PC-3 (cell line): ENCODE measurements around the gene SDK1. TPM values are rescaled to one million over a fixed set of nuclear protein-coding genes. Genes with fewer than 3 reads are reported as not detected.

Experiments used
- ATAC-seq: fragments of 200-7000 bp; cut with Tn5 transposase; 2 replicates; pipeline ENCODE4 v1.9.1; 2020; ENCODE audit warnings: mild to moderate bottlenecking, moderate library complexity
- BruUV-seq: library from RNA; stranded (reverse); fragments of 400-500 nt; replicated peaks from 2 replicates; lab custom pipeline; 2021; lab: Mats Ljungman, UMichigan
- CTCF ChIA-PET: fragments of 300-600 bp; sonication (Branson Sonifier 250); formaldehyde crosslinking; loops from one replicate; lab custom pipeline; 2022; ENCODE audit warnings: antibody characterized with exemption; lab: Charles Lee
- POLR2A ChIA-PET: fragments of 300-600 bp; sonication (Branson Sonifier 250); formaldehyde crosslinking; loops from one replicate; lab custom pipeline; 2022; ENCODE audit warnings: antibody characterized with exemption; ENCODE audit not compliant: unreplicated experiment; lab: Charles Lee
- DNase-seq: peaks from one replicate; pipeline ENCODE4 v3.0.0-alpha.2; 2015
- H2AFZ ChIP-seq: fragments of 300-600 bp; sonication (generic); 2 replicates; pipeline ENCODE4 v1.6.0; 2016; ENCODE audit warnings: antibody characterized with exemption, low read length
- H3F3A ChIP-seq: fragments of 300-600 bp; sonication (generic); one replicate; pipeline ENCODE4 v1.6.0; 2017; ENCODE audit warnings: antibody characterized with exemption, low read length, control low read depth, mild to moderate bottlenecking; ENCODE audit not compliant: unreplicated experiment
- H3K27ac ChIP-seq: fragments of 300-600 bp; sonication (generic); 2 replicates; pipeline ENCODE4 v1.5.1; 2016; ENCODE audit warnings: mild to moderate bottlenecking, low read length
- H3K27me3 ChIP-seq: fragments of 300-600 bp; sonication (generic); 2 replicates; pipeline ENCODE4 v1.6.1; 2016; ENCODE audit warnings: low read length, mixed read lengths
- H3K36me3 ChIP-seq: fragments of 300-600 bp; sonication (generic); 2 replicates; pipeline ENCODE4 v1.6.1; 2016; ENCODE audit warnings: low read depth, mixed run types, low read length, mixed read lengths
- H3K4me1 ChIP-seq: fragments of 300-600 bp; sonication (generic); 2 replicates; pipeline ENCODE4 v1.5.1; 2016; ENCODE audit warnings: low read length; ENCODE audit not compliant: insufficient read depth
- H3K4me2 ChIP-seq: fragments of 300-600 bp; sonication (generic); 2 replicates; pipeline ENCODE4 v1.6.0; 2016; ENCODE audit warnings: low read length
- H3K4me3 ChIP-seq: fragments of 300-600 bp; sonication (generic); 2 replicates; pipeline ENCODE4 v1.5.1; 2016; ENCODE audit warnings: mild to moderate bottlenecking, low read length, mixed read lengths
- H3K79me2 ChIP-seq: fragments of 300-600 bp; sonication (generic); 2 replicates; pipeline ENCODE4 v1.6.1; 2017; ENCODE audit warnings: low read length, mixed read lengths
- H3K9ac ChIP-seq: fragments of 300-600 bp; sonication (generic); 2 replicates; pipeline ENCODE4 v1.6.0; 2016; ENCODE audit warnings: mild to moderate bottlenecking, low read length
- H3K9me2 ChIP-seq: fragments of 300-600 bp; sonication (generic); replicated peaks from 2 replicates; pipeline ENCODE4 v1.6.1; 2016; ENCODE audit warnings: mixed run types, low read length, mixed read lengths
- H3K9me3 ChIP-seq: fragments of 300-600 bp; sonication (generic); 2 replicates; pipeline ENCODE4 v1.6.1; 2016; ENCODE audit warnings: low read length, mixed read lengths
- H4K20me1 ChIP-seq: fragments of 300-600 bp; sonication (generic); 2 replicates; pipeline ENCODE4 v1.6.1; 2016; ENCODE audit warnings: low read length, mixed read lengths
- EZH2 ChIP-seq: fragments of 300-600 bp; sonication (generic); IDR thresholded peaks from one replicate; pipeline ENCODE4 v1.6.1; 2017; ENCODE audit warnings: antibody characterized with exemption, mild to moderate bottlenecking, low read length; ENCODE audit not compliant: unreplicated experiment
- EZH2phosphoT487 ChIP-seq: fragments of 300-600 bp; sonication (generic); IDR thresholded peaks from 2 replicates; pipeline ENCODE4 v1.6.1; 2018; ENCODE audit warnings: mild to moderate bottlenecking, antibody characterized with exemption, low read length, borderline replicate concordance
- intact Hi-C: fragments of 100-400 bp; cut with micrococcal nuclease; formaldehyde crosslinking; loops from 2 replicates; pipeline ENCODE4 v1.9.0; 2023
- total RNA-seq: library from RNA; depleted of rRNA; stranded (reverse); fragments of >200 nt; gene quantifications from 2 replicates; pipeline ENCODE4 v1.2.3, GENCODE V29; 2014
- TF ChIP-seq, protein P1 (sequence below): fragments of 300-600 bp; sonication (generic); conservative IDR thresholded peaks from 2 replicates; pipeline ENCODE4 v1.5.1; 2017; ENCODE audit warnings: antibody characterized with exemption, low read depth, mild to moderate bottlenecking, low read length

The SDK1 gene
- total RNA-seq, 1 experiment from 2014 or later: 2.8 TPM

DNA sequence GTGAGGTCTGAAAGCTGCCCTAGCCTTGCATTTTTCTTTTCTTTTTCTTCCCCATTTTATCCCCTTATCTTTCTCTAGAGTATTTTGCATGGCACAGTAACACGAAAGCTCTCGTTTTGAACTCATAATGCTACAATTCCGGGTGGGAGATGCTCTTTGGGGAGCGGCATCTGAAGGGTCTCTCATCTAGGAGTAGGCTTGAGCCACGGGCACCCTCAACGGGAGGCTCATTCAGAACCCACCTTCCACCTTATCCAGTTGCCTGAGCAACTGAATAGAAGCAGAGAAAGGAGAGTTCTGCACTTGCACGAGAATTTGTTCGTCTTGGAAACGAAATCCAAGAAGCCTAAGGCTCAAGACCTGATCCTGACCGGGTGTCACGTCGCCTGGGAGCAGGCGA is 777.5 kb downstream of the SDK1 start:
- H3K4me1 ChIP-seq: no peaks in the 10 kb centered on the region
- no peak overlapping the region for H2AFZ ChIP-seq
- H4K20me1 ChIP-seq: no peaks in the 10 kb centered on the region
- no peaks in the 10 kb centered on the region for H3K9me2 ChIP-seq
- no peak overlapping the region for H3K4me2 ChIP-seq
- CTCF ChIA-PET: no interaction called here
- H3K9me3 ChIP-seq: no peaks in the 10 kb centered on the region
- no peaks in the 10 kb centered on the region for H3K79me2 ChIP-seq
- TF ChIP-seq EZH2 (no peak), EZH2phosphoT487 (no peak)
- TF ChIP-seq, protein P1, sequence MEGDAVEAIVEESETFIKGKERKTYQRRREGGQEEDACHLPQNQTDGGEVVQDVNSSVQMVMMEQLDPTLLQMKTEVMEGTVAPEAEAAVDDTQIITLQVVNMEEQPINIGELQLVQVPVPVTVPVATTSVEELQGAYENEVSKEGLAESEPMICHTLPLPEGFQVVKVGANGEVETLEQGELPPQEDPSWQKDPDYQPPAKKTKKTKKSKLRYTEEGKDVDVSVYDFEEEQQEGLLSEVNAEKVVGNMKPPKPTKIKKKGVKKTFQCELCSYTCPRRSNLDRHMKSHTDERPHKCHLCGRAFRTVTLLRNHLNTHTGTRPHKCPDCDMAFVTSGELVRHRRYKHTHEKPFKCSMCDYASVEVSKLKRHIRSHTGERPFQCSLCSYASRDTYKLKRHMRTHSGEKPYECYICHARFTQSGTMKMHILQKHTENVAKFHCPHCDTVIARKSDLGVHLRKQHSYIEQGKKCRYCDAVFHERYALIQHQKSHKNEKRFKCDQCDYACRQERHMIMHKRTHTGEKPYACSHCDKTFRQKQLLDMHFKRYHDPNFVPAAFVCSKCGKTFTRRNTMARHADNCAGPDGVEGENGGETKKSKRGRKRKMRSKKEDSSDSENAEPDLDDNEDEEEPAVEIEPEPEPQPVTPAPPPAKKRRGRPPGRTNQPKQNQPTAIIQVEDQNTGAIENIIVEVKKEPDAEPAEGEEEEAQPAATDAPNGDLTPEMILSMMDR: no peak
- DNase-seq (no peak), ATAC-seq (no peak)
- no peak overlapping the region for H3K27ac ChIP-seq
- no peak overlapping the region for H3K9ac ChIP-seq
- no peaks in the 10 kb centered on the region for H3K27me3 ChIP-seq
- POLR2A ChIA-PET: no interaction called here
- intact Hi-C loops: no loop called here
- H3F3A ChIP-seq: no peaks in the 10 kb centered on the region
- BruUV-seq: no TSS peak
- H3K4me3 ChIP-seq: no peak overlapping the region
- H3K36me3 ChIP-seq: no peaks in the 10 kb centered on the region

- intact Hi-C loops: no loop called here
- H3F3A ChIP-seq: no peaks in the 10 kb centered on the region
- TF ChIP-seq EZH2 (no peak), EZH2phosphoT487 (no peak)
- TF ChIP-seq, protein P1: no peak
- no peaks in the 10 kb centered on the region for H3K36me3 ChIP-seq
- no peaks in the 10 kb centered on the region for H4K20me1 ChIP-seq
- no peaks in the 10 kb centered on the region for H3K79me2 ChIP-seq
- ATAC-seq: no peak
- POLR2A ChIA-PET: no interaction called here
- no peak for DNase-seq
- no peaks in the 10 kb centered on the region for H3K9me3 ChIP-seq
- H3K9me2 ChIP-seq: no peaks in the 10 kb centered on the region
- no peaks in the 10 kb centered on the region for H3K4me1 ChIP-seq
- no peak overlapping the region for H3K27ac ChIP-seq
- BruUV-seq: no TSS peak
- H3K9ac ChIP-seq: no peak overlapping the region
- CTCF ChIA-PET: no interaction called here
- H3K27me3 ChIP-seq: no peaks in the 10 kb centered on the region
- H3K4me2 ChIP-seq: no peak overlapping the region
- H2AFZ ChIP-seq: no peak overlapping the region
- no peak overlapping the region for H3K4me3 ChIP-seq
Observed at GRCh38 chr7:4079366-4079765, 778.3 kb downstream of the SDK1 start.

DNA sequence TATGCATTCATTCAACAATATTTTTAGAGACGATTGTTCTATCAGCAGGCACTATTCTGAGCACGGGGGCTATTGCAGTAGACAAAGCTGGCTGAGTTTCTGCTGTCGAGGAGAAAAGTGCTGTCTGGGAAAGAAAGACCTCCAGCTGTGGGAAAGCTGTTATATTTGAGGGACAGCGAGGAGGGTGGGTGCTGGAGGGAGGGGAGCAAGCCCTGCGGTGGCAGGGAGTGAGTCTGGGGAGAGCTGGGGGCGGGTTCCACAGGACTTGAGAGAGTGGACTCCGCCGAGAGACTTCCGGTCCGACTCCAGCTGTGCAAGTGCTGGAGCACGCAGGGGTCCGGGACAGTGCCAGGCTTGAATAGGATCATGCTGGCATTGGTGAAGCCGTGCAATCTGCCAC is 778.9 kb downstream of the SDK1 start:
- H3K27me3 ChIP-seq: no peaks in the 10 kb centered on the region

More for the DNA sequence above, 778.9 kb downstream of the SDK1 start:
- H3K4me2 ChIP-seq: no peak overlapping the region
- H4K20me1 ChIP-seq: no peaks in the 10 kb centered on the region
- ChIA-PET POLR2A (no interaction called here), CTCF (no interaction called here)
- no peaks in the 10 kb centered on the region for H3K36me3 ChIP-seq
- DNase-seq: no peak
- TF ChIP-seq EZH2phosphoT487 (no peak), EZH2 (no peak)
- TF ChIP-seq, protein P1: no peak
- intact Hi-C loops: no loop called here
- no peaks in the 10 kb centered on the region for H3K9me3 ChIP-seq
- no peak overlapping the region for H3K27ac ChIP-seq
- H3K4me3 ChIP-seq: no peak overlapping the region
- no peaks in the 10 kb centered on the region for H3K79me2 ChIP-seq
- H3F3A ChIP-seq: no peaks in the 10 kb centered on the region
- no peaks in the 10 kb centered on the region for H3K9me2 ChIP-seq
- BruUV-seq: no TSS peak
- ATAC-seq: no peak
- no peak overlapping the region for H2AFZ ChIP-seq
- no peaks in the 10 kb centered on the region for H3K4me1 ChIP-seq
- no peak overlapping the region for H3K9ac ChIP-seq
